OCI-M2 (cell line): ENCODE data around the gene HDAC1.
"Not testable (repeated sequence)": the region's sequence is repeated elsewhere in the genome, so short reads cannot be mapped to it uniquely, and the experiment has no call there.

Experiments used
- DNase-seq: peaks from one replicate; lab custom pipeline; 2025; ENCODE audit not compliant: unreplicated experiment; lab: John Stamatoyannopoulos, UW

The HDAC1 gene

DNA sequence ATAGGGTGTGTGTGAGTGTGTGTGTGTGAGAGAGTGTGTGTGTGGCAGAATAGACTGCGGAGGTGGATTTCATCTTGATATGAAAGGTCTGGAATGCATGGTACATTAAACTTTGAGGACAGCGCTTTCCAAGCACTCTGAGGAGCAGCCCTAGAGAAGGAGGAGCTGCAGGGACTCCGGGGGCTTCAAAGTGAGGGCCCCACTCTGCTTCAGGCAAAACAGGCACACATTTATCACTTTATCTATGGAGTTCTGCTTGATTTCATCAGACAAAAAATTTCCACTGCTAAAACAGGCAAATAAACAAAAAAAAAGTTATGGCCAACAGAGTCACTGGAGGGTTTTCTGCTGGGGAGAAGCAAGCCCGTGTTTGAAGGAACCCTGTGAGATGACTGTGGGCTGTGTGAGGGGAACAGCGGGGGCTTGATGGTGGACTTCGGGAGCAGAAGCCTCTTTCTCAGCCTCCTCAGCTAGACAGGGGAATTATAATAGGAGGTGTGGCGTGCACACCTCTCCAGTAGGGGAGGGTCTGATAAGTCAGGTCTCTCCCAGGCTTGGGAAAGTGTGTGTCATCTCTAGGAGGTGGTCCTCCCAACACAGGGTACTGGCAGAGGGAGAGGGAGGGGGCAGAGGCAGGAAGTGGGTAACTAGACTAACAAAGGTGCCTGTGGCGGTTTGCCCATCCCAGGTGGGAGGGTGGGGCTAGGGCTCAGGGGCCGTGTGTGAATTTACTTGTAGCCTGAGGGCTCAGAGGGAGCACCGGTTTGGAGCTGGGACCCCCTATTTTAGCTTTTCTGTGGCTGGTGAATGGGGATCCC, 18.3 kb upstream of the HDAC1 start:
- no peak for DNase-seq

DNA sequence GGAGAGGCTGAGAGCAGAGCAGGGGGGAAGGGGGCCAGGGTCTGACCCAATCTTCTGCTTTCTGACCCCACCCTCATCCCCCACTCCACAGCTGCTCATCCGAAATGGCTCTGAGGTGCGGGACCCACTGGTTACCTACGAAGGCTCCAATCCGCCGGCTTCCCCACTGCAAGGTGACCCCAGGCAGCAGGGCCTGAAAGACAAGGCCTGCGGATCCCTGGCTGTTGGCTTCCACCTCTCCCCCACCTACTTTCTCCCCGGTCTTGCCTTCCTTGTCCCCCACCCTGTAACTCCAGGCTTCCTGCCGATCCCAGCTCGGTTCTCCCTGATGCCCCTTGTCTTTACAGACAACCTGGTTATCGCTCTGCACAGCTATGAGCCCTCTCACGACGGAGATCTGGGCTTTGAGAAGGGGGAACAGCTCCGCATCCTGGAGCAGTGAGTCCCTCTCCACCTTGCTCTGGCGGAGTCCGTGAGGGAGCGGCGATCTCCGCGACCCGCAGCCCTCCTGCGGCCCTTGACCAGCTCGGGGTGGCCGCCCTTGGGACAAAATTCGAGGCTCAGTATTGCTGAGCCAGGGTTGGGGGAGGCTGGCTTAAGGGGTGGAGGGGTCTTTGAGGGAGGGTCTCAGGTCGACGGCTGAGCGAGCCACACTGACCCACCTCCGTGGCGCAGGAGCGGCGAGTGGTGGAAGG, 17.1 kb upstream of the HDAC1 start:
- DNase-seq, result no peak

DNA sequence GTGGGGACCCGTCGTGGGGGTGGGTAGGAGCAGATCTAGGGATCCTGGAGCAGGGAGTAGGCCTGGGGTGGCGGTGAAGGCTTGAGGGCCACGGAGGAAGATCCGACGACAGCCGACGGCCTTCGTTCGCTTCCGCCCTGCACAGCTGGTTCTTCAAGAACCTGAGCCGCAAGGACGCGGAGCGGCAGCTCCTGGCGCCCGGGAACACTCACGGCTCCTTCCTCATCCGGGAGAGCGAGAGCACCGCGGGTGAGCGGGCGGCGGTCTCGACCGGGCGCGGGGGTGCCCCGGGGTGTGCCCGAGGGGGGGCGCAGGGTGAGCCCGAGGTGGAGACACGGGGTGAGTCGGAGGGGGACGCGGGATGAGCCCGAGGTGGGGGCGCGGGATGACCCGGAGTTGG, 16.5 kb upstream of the HDAC1 start:
- no peak for DNase-seq

DNA sequence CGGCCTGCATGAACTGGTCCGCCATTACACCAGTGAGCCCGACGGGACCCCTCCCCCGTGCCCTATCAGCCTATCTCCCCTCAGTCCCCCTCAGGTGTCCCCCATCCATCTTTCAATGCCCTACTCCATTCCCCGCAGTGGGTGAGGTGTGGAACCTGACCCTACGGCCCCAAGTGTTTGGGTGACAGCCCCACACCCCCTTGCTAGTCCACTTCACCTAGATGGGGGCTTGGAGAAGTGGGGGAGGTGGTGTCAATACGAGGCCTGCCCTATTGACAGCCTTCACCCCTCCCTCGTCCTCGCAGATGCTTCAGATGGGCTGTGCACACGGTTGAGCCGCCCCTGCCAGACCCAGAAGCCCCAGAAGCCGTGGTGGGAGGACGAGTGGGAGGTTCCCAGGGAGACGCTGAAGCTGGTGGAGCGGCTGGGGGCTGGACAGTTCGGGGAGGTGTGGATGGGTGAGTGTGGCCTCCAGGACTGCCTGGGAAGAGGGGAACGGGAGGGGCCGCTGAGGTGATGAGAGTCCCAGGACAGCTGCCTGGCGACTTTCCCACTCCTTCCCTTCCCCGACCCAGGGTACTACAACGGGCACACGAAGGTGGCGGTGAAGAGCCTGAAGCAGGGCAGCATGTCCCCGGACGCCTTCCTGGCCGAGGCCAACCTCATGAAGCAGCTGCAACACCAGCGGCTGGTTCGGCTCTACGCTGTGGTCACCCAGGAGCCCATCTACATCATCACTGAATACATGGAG, 15.7 kb upstream of the HDAC1 start:
- DNase-seq, result no peak

- not testable (repeated sequence) for DNase-seq
Observed at GRCh38 chr1:32284777-32285176, 7.1 kb upstream of the HDAC1 start.

- no peak for DNase-seq
Observed at GRCh38 chr1:32285658-32286057, 6.2 kb upstream of the HDAC1 start.

DNA sequence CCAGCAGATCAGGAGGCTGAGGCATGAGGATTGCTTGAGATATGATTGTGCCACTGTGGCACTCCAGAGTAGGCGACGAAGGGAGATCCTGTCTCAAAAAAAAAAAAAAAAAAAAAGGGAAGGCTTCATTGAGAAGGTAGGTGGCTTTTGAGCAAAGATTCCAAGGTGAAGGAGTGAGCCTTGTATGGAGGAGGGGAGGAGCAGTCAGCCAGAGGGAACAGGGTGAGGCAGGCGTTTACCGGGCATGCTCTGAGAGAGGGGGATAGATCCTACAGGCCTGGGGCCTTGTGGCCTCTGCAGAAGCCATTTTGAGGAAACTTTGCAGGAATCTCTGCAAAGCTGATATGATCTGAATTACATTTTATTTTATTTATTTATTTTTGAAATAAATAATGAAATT, 5.1 kb upstream of the HDAC1 start:
- no peak for DNase-seq

DNA sequence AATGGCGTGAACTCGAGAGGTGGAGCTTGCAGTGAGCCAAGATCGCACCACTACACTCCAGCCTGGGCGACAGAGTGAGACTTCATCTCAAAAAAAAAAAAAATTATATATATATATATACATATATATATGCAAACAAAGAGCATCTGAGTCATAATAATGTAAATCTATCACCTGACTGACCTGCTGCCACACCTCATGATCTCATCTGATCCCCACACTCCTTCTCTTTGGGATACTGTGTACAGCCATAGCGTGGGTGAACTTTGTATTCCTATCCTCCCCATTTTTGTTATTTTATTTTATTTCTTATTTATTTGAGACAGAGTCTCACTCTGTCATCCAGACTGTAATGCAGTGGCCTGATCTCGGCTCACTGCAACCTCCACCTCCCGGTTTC, 2.6 kb upstream of the HDAC1 start:
- no peak for DNase-seq

DNA sequence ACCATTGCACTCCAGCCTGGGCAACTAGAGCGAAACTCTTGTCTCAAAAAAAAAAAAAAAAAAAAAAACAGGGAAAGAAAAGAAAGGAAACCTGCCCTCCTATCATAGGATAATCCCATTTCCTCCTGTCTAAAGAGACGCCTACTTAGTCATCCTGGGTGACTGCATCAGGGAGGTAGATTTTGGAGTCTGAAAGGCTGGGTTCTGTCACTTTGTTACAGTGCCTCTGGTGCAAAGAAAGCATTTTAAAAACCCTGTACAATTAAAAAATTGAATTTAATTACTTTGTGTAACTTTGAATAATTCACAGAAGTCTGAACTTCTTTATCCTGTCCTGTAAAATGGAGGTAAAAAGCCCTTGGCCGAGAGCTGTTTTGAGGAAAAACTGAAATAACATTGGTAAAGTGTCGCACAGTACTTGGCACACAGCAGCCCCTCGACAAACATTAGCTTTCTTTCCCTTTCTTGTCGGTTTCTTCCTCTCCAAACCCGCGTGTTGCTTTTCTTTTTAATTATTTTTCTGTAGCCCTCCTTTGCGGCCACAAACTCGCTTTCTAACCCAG, 657 bp upstream of the HDAC1 start:
- DNase-seq, result no peak

DNA sequence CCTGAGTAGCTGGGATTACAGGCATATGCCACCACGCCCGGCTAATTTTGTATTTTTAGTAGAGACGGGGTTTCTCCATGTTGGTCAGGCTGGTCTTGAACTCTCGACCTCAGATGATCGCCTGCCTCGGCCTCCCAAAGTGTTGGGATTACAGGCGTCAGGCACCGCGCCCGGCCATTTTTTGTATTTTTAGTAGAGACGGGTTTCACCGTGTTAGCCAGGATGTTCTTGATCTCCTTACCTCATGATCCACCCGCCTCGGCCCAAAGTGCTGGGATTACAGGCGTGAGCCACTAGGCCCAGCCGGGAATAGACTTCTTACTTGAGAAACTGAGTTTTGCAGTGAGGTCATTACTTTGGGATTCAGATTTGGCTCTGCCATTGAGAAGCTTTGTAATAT, 6.3 kb downstream of the HDAC1 start:
- not testable (repeated sequence) for DNase-seq

DNA sequence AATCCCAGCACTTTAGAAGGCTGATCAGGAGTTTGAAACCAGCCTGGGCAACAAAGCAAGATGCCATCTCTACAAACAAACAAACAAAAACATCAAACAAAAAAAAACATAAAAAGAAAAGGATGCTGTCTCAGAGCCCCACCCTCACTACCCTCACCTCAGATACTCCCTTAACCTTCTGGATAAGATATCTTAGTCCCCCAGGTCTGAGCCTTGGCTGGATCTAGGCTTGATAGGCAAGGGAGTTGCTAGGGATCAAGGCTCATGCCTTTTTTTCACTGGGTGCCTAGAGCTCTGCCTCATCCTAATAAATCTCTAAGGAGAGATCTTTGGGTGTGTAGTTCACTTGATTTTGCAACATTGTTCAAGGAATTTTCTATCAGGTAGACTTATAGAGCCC, 7.4 kb downstream of the HDAC1 start:
- no peak for DNase-seq

GRCh38 chr1:32303358-32303757, 11.5 kb downstream of the HDAC1 start:
- no peak for DNase-seq

DNA sequence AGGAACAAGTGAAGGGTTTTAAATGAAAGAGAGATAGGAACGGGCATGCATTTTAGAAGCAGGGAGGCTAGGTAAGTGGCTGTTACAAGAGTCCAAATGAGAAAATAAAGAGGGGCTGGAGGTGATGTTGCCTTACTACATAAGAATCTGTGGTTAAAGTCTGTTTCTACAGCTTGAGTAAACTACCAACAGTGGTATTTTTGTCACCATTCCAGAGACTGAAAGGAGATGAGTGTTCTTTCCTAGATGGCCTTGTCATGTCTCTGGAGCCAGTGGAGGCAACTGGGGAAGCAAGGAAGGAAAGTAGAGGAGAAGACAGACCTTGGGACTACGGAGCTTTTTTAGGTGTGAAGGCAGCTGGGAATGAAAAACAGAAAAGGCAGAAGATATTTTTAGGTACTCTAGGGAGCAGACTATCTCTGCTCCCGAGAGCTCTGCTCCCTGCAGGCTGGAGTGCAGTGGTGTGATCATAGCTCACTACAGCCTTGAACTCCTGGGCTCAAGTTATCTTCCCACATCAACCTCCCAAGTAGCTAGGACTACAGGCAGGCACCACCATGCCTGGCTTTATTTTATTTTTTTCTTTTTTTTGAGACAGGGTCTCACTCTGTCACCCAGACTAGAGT, 12.2 kb downstream of the HDAC1 start:
- DNase-seq, result no peak

- DNase-seq, result no peak
Observed at GRCh38 chr1:32305310-32305709, 13.4 kb downstream of the HDAC1 start.

DNA sequence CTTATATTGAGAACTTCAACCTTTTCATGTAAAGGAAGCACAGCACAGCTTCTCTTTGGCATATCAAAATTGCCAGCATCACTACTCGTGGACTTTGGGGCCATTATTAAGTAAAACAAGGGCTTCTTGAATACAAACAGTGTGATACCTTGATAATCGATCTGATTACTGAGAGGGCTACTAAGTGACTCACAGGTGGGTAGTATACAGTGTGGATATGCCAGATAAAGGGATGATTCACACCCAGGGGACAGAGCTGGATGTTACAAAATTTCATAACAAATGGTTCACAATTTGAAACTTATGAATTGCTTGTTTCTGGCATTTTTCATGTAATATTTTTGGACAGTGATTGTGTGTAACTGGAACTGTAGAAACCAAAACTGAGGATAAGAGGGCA, 15.4 kb downstream of the HDAC1 start:
- DNase-seq, result no peak

GRCh38 chr1:32309960-32310359, 18.1 kb downstream of the HDAC1 start:
- DNase-seq, result no peak

DNA sequence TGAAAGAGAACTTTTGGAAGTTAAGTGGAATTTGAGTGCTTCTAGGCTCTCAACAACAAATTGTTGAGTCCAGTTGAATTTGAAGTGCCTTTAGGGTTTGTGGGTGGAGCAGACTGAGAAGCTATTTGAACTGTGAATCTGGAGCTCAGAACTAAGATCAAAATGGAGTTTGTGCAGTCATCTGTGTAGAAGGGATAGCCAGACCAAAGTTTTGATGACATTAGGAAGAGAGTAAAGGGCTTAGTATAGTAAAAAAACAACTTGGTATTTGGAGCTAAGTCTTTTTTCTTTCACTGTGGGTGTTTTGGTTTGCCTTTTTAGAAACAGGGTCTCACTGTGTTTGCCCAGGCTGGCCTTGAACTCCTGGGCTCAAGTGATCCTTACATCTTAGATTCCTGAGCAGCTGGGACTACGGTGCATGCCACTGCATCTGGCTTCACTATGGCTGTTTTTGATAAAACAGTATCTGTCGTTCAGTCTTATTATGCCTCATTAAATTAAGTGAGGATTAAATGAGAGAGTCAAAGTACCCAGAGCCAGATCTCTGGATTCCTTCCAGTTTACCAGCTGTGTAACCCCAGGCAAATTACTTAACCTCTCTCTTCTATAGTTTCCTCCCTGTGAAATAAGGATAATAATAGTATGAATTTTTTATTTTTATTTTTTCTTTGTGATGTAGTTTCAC, 20.0 kb downstream of the HDAC1 start:
- no peak for DNase-seq

GRCh38 chr1:32316903-32317277, 25.0 kb downstream of the HDAC1 start:
- no peak for DNase-seq

GRCh38 chr1:32318127-32318869, 26.4 kb downstream of the HDAC1 start:
- no peak for DNase-seq

DNA sequence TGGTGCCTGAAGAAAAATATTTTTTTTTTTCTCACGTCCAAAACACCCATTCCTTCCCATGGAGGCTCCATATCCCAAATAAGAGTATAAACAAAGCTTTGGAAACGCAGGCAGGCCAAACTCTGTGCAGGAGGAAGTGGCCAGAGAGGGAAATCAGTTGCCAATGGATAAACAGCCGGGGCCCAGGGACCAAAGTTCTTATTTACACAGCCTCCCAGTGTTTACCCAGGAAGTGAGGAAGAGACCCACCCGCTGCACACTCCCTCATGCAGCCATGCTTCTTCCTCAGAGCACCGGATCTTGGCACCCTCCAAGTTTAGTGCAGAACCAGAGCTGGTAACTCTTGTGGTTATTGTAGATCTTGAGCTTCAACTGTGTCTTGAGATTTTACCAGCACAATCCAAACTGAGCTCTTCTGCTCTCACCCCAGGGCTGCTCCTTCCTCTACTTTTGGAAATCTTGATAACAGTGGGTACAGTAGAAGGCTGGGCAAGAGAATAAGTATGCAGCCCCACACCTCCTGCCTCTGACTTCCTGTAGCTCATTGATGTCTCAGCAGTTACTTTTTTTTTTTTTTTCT, 29.9 kb downstream of the HDAC1 start:
- DNase-seq, result no peak
